ENCODE data around the gene EVI2A. TPM values are rescaled to one million over a fixed set of nuclear protein-coding genes. Genes with fewer than 3 reads are reported as not detected.

Gene EVI2A
- polyA plus RNA-seq, 3 donors: 121 to 138 (median 125) TPM

DNA sequence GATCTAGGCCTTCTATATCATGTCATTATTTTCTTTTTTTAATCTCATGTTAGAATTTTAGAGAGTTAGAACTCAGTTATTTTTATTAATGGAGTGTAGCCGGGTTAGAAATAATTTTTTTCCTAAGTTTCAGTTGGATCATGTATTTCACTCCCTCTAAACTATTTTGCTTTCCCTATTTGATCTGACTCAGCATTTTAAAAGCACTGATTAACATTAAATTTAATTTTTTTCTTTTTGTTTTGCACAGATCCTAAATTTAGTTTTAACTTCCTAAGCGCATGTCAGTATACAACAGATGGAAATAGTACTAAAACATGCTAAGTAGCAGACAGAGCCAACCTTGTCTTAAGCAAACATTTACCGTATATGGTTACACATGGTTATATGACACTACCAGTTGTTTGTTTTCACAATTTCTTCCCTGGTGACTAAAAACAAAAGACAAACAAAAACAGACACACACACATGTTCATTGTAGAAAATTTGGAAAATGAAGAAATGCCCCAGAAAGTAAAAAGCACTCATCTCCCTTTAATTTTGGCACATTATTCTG lies 36.5 kb upstream of the EVI2A start:
- Histone ChIP-seq H3K36me3 (replicated peaks in 1 of 2; ENCODE audit: control insufficient read depth in 1 of 2, insufficient read depth in 2 of 2, low read length in 2 of 2) (peaks cover 10 to 59% of the 10 kb centered on the region in 2 donors), H3K9ac (ENCODE audit: insufficient read depth, low read length, poor library complexity, severe bottlenecking) (no peak overlapping the region)

GRCh38 chr17:31357091-31357490 lies 35.7 kb upstream of the EVI2A start:
- Histone ChIP-seq H3K27me3 (ENCODE audit: control insufficient read depth in 2 of 2, insufficient read depth in 2 of 2, low read length in 2 of 2) (no peaks in the 10 kb centered on the region), H3K9me3 (replicated peaks in 1 of 2; ENCODE audit: control insufficient read depth in 1 of 2, insufficient read depth in 1 of 2, low read length in 2 of 2) (no peaks in the 10 kb centered on the region), H4K20me1 (ENCODE audit: insufficient read depth, low read length) (no peaks in the 10 kb centered on the region), H3K36me3 (replicated peaks in 1 of 2; ENCODE audit: control insufficient read depth in 1 of 2, insufficient read depth in 2 of 2, low read length in 2 of 2) (peaks cover 10 to 58% of the 10 kb centered on the region in 2 donors), H3K27ac (ENCODE audit: low read depth in 1 of 2, low read length in 2 of 2) (no peak overlapping the region), H2AFZ (ENCODE audit: insufficient read depth, low read depth, low read length, poor library complexity, severe bottlenecking) (no peak overlapping the region), H3K79me2 (ENCODE audit: insufficient read depth, low read length) (no peaks in the 10 kb centered on the region), H3K4me1 (ENCODE audit: control insufficient read depth in 1 of 2, insufficient read depth in 2 of 2, low read length in 2 of 2) (no peaks in the 10 kb centered on the region), H3K4me3 (replicated peaks in 1 of 3; ENCODE audit: low read depth in 2 of 3, low read length in 3 of 3) (no peak overlapping the region), H3K9ac (ENCODE audit: insufficient read depth, low read length, poor library complexity, severe bottlenecking) (no peak overlapping the region), H3K4me2 (replicated peaks; ENCODE audit: extremely low read depth, low read length, poor library complexity, severe bottlenecking) (no peak overlapping the region)
- WGBS (ENCODE audit: insufficient coverage): 100% methylated on average over 1 of the region's 2 CpGs
- DNase-seq: no peak
- Mint-ChIP-seq H3K9me3 (no peaks in the 10 kb centered on the region), H3K27me3 (ENCODE audit: low read depth in 3 of 3) (no peaks in the 10 kb centered on the region), H3K4me3 (no peak overlapping the region), H3K27ac (no peak overlapping the region), H3K36me3 (peaks cover 49 to 55% of the 10 kb centered on the region in 2 donors), H3K4me1 (peaks cover 4% of the 10 kb centered on the region)
- intact Hi-C loops (cut with micrococcal nuclease): no loop called here
- TF ChIP-seq, protein P1, sequence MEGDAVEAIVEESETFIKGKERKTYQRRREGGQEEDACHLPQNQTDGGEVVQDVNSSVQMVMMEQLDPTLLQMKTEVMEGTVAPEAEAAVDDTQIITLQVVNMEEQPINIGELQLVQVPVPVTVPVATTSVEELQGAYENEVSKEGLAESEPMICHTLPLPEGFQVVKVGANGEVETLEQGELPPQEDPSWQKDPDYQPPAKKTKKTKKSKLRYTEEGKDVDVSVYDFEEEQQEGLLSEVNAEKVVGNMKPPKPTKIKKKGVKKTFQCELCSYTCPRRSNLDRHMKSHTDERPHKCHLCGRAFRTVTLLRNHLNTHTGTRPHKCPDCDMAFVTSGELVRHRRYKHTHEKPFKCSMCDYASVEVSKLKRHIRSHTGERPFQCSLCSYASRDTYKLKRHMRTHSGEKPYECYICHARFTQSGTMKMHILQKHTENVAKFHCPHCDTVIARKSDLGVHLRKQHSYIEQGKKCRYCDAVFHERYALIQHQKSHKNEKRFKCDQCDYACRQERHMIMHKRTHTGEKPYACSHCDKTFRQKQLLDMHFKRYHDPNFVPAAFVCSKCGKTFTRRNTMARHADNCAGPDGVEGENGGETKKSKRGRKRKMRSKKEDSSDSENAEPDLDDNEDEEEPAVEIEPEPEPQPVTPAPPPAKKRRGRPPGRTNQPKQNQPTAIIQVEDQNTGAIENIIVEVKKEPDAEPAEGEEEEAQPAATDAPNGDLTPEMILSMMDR (IDR thresholded peaks at IDR 0.05): no peak

More for the DNA sequence above, 36.5 kb upstream of the EVI2A start:
- Mint-ChIP-seq H3K36me3 (peaks cover 46 to 54% of the 10 kb centered on the region in 2 donors), H3K4me1 (peaks cover 5% of the 10 kb centered on the region), H3K27me3 (ENCODE audit: low read depth in 3 of 3) (no peaks in the 10 kb centered on the region), H3K27ac (no peak overlapping the region), H3K4me3 (no peak overlapping the region), H3K9me3 (peaks cover 0 to 1% (median 0%) of the 10 kb centered on the region in 7 donors)
- no CpG with 5 or more reads among the region's 3 CpGs for WGBS (ENCODE audit: insufficient coverage)
- DNase-seq: no peak
- H3K9me3 ChIP-seq (replicated peaks in 1 of 2; ENCODE audit: control insufficient read depth in 1 of 2, insufficient read depth in 1 of 2, low read length in 2 of 2): no peaks in the 10 kb centered on the region
- no peaks in the 10 kb centered on the region for H3K4me1 ChIP-seq (ENCODE audit: control insufficient read depth in 1 of 2, insufficient read depth in 2 of 2, low read length in 2 of 2)
- H3K4me3 ChIP-seq (replicated peaks in 1 of 3; ENCODE audit: low read depth in 2 of 3, low read length in 3 of 3): no peak overlapping the region
- no peaks in the 10 kb centered on the region for H4K20me1 ChIP-seq (ENCODE audit: insufficient read depth, low read length)
- no peak overlapping the region for H2AFZ ChIP-seq (ENCODE audit: insufficient read depth, low read depth, low read length, poor library complexity, severe bottlenecking)
- intact Hi-C loops (cut with micrococcal nuclease): no loop called here
- TF ChIP-seq, protein P1 (IDR thresholded peaks at IDR 0.05): no peak
- no peak overlapping the region for H3K4me2 ChIP-seq (replicated peaks; ENCODE audit: extremely low read depth, low read length, poor library complexity, severe bottlenecking)
- no peak overlapping the region for H3K27ac ChIP-seq (ENCODE audit: low read depth in 1 of 2, low read length in 2 of 2)
- H3K79me2 ChIP-seq (ENCODE audit: insufficient read depth, low read length): no peaks in the 10 kb centered on the region
- H3K27me3 ChIP-seq (ENCODE audit: control insufficient read depth in 2 of 2, insufficient read depth in 2 of 2, low read length in 2 of 2): no peaks in the 10 kb centered on the region

Data from CD14-positive monocyte (primary cell).